GM18868 (cell line): ENCODE measurements around the gene FAM13C.
"Not testable (repeated sequence)": the region's sequence is repeated elsewhere in the genome, so short reads cannot be mapped to it uniquely, and the experiment has no call there.

Experiments used
- ATAC-seq: cut with Tn5 transposase; IDR thresholded peaks from one replicate; pipeline ENCODE4 v1.9.1; 2021; ENCODE audit warnings: mild to moderate bottlenecking, moderate library complexity; ENCODE audit not compliant: unreplicated experiment

The FAM13C gene

DNA sequence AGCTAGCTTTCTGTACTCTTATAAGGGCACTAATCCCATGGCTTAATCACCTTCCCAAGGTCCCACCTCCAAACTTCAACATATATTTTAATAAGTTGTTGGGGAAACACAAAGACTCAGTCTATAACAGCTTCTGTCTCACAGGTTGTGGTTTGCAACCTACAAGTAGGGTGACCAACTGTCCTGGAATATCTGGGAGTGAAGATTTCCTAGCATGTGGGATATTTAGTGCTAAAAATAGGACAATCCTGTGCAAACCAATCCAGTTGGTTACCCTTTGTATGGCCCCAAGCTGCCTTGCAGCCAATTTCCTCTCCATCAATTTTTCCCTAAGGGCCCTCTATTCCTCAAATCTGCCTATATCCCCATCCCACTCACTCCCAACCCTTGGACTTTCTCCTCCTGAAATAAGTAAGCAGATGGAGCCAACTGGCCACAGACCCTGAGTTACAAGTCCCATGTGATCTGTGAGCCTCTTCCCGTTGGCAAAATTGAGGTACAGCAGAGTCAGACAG is 82.3 kb downstream of the FAM13C start:
- ATAC-seq = no peak

GRCh38 chr10:59279476-59279875 is 82.9 kb downstream of the FAM13C start:
- no peak for ATAC-seq

DNA sequence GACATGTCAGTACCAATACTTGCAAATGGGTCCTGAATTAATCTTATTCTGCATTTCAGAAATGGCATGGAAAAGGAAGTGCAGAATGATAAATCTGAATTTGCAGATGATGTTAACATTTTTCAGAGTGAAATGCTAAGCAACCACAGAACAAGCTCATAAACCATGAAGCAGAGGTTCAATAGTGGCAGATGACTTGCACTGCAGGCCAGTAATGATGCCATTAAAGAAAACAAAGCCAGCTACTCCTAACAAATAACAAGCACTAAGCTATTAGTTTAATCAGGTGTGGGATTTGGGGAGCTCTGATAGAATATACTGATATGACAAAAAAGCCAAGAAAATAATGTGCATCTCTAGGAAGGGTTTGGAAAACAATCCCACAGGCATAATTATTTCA is 85.4 kb downstream of the FAM13C start:
- ATAC-seq = no peak

GRCh38 chr10:59276133-59276532 is 86.2 kb downstream of the FAM13C start:
- no peak for ATAC-seq

- no peak for ATAC-seq
Measured at GRCh38 chr10:59273445-59273844, 88.9 kb downstream of the FAM13C start.

- no peak for ATAC-seq
Measured at GRCh38 chr10:59272061-59272460, 90.3 kb downstream of the FAM13C start.

DNA sequence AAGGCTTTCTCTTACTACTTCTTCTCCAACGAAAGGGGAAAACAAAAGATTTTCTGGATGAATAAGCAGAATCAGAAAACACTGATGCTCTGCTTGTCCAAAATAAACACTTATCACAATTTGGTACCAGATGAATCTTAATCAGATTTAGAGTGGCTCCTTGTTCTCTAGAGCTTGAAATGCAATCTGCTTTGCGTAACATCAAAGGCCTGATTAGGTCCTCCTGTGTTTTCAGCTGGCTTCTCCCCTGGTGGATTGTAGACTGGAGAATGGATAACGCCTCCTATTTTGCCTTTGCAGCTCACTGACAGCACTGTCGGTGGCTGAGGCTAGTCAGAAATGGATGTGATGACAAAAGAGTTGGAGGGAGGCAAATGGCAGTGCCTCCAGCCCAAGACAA is 91.2 kb downstream of the FAM13C start:
- no peak for ATAC-seq

- ATAC-seq = no peak
Measured at GRCh38 chr10:59270492-59270891, 91.9 kb downstream of the FAM13C start.

- ATAC-seq = no peak
Measured at GRCh38 chr10:59269651-59270050, 92.7 kb downstream of the FAM13C start.

DNA sequence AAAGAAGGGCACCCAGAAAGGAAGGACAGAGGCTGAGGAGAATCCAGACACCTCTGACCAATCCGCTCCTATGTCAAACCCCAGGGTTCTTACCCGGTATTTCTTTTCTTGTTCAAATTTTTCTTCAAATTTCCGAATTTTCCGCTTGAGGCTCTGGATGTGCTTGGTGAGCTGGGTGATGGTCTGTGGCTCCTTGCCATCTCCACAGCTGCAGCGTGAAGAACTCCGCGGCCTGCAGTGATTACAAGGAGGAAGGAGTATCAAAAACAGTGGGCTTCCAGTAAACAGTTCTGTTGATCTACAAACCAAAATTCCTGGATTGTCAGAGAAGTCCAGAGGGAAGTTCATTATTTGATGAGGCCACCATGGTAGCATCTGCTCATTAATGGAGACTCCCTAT is 93.9 kb downstream of the FAM13C start:
- ATAC-seq = no peak

- no peak for ATAC-seq
Measured at GRCh38 chr10:59266321-59266720, 96.0 kb downstream of the FAM13C start.

DNA sequence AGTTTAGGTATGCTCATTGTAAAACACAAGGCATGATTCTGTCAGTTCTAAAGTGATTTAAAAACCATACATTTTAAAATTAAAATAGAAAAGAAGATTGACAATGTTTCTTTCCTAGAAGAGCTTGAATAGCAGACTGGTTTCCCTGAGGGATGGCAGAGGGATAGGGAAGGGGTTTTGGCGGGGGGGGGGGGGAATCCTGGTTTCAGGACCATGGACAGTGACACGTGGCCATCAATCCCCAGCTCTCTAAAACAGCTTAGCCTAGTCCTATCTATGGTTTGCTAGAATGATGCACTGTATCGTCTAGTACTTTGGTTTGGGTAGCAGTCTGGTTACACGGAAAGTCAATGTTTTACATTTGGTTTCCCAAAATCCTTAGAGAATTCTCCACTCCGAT is 97.2 kb downstream of the FAM13C start:
- no peak for ATAC-seq

GRCh38 chr10:59258890-59259289 is 103.5 kb downstream of the FAM13C start:
- no peak for ATAC-seq

DNA sequence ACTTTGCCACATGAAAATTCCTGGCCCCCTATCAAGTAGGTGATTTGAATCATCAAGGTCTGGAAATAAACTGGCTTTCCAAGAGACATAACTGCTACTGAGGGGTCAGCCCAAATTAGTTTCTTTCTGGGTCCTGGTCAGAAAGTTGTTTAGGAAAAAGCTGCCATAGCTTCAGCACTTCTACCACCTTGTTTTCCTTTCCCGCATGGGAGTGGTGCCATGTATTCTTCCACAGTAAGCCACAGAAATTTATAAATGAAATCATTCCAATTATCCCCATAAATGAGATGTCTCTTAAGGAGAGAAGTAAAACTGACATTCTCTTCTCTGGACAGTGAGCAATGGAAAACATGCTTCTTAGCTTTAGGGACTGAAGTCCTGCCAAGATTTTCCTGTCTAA is 105.1 kb downstream of the FAM13C start:
- no peak for ATAC-seq

DNA sequence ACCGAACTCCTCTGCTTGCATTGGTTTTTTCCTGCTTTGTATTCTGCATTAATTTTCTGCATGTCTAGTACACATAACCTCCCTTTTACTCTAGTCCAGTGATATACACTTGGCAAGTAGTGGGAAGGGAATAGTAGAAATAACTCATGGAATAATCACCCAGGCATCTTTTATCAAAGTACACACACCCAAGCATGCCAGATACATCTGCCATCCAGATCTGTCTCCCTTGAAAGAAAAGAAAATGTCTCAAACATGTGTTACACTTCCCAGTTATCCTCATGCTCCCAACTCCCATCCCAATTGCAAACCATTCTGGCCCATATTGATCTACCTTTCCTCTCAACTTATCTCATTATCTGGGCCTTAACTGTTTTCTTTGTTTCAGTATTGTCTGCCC is 106.9 kb downstream of the FAM13C start:
- ATAC-seq = no peak

- no peak for ATAC-seq
Measured at GRCh38 chr10:59252491-59252890, 109.9 kb downstream of the FAM13C start.

- no peak for ATAC-seq
Measured at GRCh38 chr10:59245686-59246085, 116.7 kb downstream of the FAM13C start.

DNA sequence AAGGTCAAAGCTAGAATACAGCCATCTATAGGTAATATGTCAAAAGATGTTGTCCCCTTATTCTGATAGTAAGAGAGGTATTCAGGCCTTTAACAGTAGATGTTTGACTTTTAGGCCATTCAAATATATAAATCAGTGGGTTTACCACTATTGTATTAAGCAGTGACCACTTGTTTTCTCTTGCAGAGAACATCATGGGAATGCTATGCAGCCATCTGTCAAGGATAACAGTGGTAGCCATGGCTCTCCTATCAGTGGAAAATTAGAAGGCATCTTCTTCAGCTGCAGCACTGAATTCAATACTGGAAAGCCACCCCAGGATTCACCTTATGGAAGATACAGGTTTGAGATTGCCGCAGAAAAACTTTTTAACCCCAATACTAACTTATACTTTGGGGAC is 117.5 kb downstream of the FAM13C start:
- ATAC-seq = no peak

GRCh38 chr10:59243611-59244195 is 118.6 kb downstream of the FAM13C start:
- ATAC-seq = no peak

DNA sequence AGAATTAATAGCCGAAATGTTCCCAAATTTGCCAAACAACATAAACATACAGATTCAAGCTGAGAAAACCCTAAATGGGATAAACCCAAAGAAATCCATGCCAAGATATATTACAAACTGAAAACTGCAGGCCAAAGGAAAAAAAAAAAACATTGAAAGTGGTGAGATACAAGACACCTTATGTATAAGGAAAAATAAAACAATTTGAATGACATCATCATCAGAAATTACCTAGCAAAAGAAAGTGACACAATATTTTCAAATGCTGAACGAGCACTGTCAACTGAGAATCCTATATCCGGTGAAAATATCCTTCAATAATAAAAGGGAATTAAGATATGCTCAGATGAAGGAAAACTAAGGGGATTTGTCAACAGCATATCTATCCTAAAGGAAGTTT is 119.4 kb downstream of the FAM13C start:
- no peak for ATAC-seq

DNA sequence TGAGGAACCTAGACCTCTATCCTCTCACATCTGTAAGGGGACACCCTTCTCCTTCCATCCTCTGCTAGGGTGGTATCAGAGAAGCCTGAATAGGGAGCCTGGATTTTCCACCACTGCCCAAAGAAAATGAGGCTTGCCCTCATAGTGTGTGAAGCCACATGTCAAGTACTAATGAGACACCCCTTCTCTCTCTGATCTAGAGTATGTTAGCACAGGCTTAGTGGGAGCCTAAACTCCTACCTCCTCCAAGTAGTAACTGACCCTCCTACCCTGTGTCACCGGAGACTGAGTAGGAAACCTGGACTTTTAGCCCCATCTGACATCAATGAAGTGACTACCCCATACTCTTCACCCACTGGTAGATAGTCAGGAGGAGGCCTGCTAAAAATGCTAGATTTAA is 120.3 kb downstream of the FAM13C start:
- no peak for ATAC-seq

- no peak for ATAC-seq
Measured at GRCh38 chr10:59240582-59241183, 121.7 kb downstream of the FAM13C start.

DNA sequence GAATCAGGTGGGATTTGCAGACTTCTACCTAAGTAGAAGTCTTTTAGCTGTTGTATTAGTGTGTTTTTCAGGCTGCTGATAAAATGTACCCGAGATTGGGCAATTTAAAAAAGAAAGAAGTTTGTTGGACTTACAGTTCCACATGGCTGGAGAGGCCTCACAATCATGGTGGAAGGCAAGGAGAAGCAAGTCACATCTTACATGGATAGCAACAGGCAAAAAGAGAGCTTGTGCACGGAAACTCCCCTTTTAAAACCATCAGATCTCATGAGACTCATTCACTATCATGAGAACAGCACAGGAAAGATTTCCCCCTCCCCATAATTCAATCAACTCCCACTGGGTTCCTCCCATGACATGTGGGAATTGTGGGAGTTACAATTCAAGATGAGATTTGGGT is 123.2 kb downstream of the FAM13C start:
- ATAC-seq = not testable (repeated sequence)
